ENCODE results near the gene WDCP. TPM values are rescaled to one million over a fixed set of nuclear protein-coding genes. Genes with fewer than 3 reads are reported as not detected.
"Not testable (repeated sequence)": the region's sequence is repeated elsewhere in the genome, so short reads cannot be mapped to it uniquely, and the experiment has no call there.

The WDCP gene
- total and polyA plus RNA-seq, 2 donors = 4.9 to 13.1 TPM

DNA sequence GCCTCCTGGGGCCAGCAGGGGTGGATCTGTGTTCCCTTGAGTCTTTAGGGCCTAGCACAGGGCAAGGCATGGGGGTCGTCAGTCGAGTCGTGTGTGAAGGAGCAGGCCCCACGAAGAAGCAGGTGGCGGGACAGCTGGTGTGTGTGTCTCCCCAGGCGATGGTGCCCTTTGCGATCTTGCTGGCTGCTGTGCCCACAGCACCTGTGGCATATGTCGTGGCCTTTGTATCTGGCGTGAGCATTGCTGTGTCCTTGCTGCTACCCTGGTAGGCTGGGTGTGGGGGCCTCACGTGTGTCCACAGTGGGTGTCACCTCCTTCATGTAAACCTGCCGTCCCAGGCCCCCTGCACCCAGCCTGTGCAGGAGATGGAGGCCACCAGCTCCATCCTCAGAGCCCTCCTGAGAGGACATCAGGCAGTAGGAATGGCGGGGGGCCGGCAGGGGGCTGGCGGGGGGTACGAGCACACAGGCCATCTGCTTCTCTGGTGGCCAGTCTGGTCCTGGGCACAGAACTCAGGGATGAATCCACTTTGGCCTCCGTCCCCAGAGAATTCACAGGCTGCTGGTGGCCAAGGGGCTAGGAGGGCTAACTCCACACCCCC is 24.1 kb downstream of the WDCP start:
- H3K27ac ChIP-seq (ENCODE audit: low read depth) = no peak overlapping the region
- no peak overlapping the region for H3K4me3 ChIP-seq (ENCODE audit: low read depth, low read length)
- no peaks in the 10 kb centered on the region for H3K4me1 ChIP-seq (ENCODE audit: insufficient read depth)
- H3K36me3 ChIP-seq (ENCODE audit: insufficient read depth) = no peaks in the 10 kb centered on the region
- no peak for DNase-seq (ENCODE audit: extremely low spot score)
- 88% methylated on average over 16 of the region's 16 CpGs for WGBS

- DNase-seq (ENCODE audit: extremely low spot score) = no peak
- Histone ChIP-seq H3K4me3 (ENCODE audit: low read depth, low read length) (no peak overlapping the region), H3K4me1 (ENCODE audit: insufficient read depth) (no peaks in the 10 kb centered on the region), H3K27ac (ENCODE audit: low read depth) (no peak overlapping the region), H3K36me3 (ENCODE audit: insufficient read depth) (no peaks in the 10 kb centered on the region)
- 93% methylated on average over 14 of the region's 14 CpGs for whole genome bisulfite sequencing
Measured at GRCh38 chr2:24022324-24022974, 24.7 kb downstream of the WDCP start.

GRCh38 chr2:24021122-24021998 is 25.8 kb downstream of the WDCP start:
- WGBS = 77% methylated on average over 19 of the region's 19 CpGs
- Histone ChIP-seq H3K27ac (ENCODE audit: low read depth) (no peak overlapping the region), H3K4me3 (ENCODE audit: low read depth, low read length) (no peak overlapping the region), H3K36me3 (ENCODE audit: insufficient read depth) (no peaks in the 10 kb centered on the region), H3K4me1 (ENCODE audit: insufficient read depth) (no peaks in the 10 kb centered on the region)
- DNase-seq (ENCODE audit: extremely low spot score) = no peak

GRCh38 chr2:24020244-24020643 is 26.9 kb downstream of the WDCP start:
- no peak for DNase-seq (ENCODE audit: extremely low spot score)
- H3K27ac ChIP-seq (ENCODE audit: low read depth) = no peak overlapping the region
- H3K4me3 ChIP-seq (ENCODE audit: low read depth, low read length) = no peak overlapping the region
- WGBS = 70% methylated on average over 4 of the region's 4 CpGs
- H3K36me3 ChIP-seq (ENCODE audit: insufficient read depth) = no peaks in the 10 kb centered on the region
- no peaks in the 10 kb centered on the region for H3K4me1 ChIP-seq (ENCODE audit: insufficient read depth)

GRCh38 chr2:24019729-24020128 is 27.5 kb downstream of the WDCP start:
- H3K27ac ChIP-seq (ENCODE audit: low read depth) = no peak overlapping the region

GRCh38 chr2:24018241-24018640 is 28.9 kb downstream of the WDCP start:
- DNase-seq (ENCODE audit: extremely low spot score) = no peak
- H3K4me3 ChIP-seq (ENCODE audit: low read depth, low read length) = no peak overlapping the region
- H3K4me1 ChIP-seq (ENCODE audit: insufficient read depth) = no peaks in the 10 kb centered on the region
- H3K27ac ChIP-seq (ENCODE audit: low read depth) = no peak overlapping the region
- no peaks in the 10 kb centered on the region for H3K36me3 ChIP-seq (ENCODE audit: insufficient read depth)
- 82% methylated on average over 9 of the region's 9 CpGs for WGBS

More at GRCh38 chr2:24019729-24020128, 27.5 kb downstream of the WDCP start:
- DNase-seq (ENCODE audit: extremely low spot score) = no peak
- WGBS = 92% methylated on average over 5 of the region's 5 CpGs
- no peaks in the 10 kb centered on the region for H3K36me3 ChIP-seq (ENCODE audit: insufficient read depth)
- no peaks in the 10 kb centered on the region for H3K4me1 ChIP-seq (ENCODE audit: insufficient read depth)
- no peak overlapping the region for H3K4me3 ChIP-seq (ENCODE audit: low read depth, low read length)

- no peak for DNase-seq (ENCODE audit: extremely low spot score)
- no peaks in the 10 kb centered on the region for H3K4me1 ChIP-seq (ENCODE audit: insufficient read depth)
- H3K4me3 ChIP-seq (ENCODE audit: low read depth, low read length) = no peak overlapping the region
- WGBS = 84% methylated on average over 8 of the region's 8 CpGs
- H3K36me3 ChIP-seq (ENCODE audit: insufficient read depth) = no peaks in the 10 kb centered on the region
- no peak overlapping the region for H3K27ac ChIP-seq (ENCODE audit: low read depth)
Measured at GRCh38 chr2:24017711-24018110, 29.5 kb downstream of the WDCP start.

DNA sequence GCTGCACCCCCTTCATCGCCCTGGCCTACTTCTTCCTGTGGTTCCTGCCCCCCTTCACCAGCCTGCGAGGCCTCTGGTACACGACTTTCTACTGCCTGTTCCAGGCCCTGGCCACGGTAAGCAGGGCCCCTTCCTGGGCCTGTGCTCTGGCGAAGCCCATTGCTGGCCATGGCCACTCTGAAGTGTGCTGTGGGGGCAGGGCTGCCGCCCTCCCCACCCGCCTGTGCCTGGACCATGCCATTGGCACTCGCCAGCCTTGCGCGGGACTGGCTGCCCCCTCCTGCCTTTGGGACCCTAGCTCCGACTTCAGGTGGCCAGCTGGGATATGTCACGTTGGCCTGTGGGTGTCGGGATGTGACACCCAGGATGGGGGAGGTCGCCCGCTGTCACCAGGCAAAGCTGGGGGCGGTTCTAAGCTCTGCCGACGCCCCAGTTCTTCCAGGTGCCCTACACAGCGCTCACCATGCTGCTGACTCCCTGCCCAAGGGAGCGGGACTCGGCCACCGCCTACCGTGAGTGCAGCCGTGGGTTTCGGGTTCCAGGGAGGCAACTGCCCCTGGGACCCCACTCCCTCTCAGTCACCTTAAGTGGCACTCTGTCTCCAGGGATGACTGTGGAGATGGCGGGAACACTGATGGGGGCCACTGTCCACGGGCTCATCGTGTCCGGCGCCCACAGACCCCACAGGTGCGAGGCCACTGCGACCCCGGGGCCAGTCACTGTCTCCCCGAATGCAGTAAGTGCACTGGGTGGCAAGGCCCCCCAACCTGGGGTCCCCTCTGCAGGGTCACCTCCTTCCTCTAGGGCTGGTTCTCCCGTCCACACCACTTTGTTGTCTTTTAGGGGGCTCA is 30.1 kb downstream of the WDCP start:
- 92% methylated on average over 35 of the region's 35 CpGs for WGBS
- no peak for DNase-seq (ENCODE audit: extremely low spot score)
- no peak overlapping the region for H3K27ac ChIP-seq (ENCODE audit: low read depth)

DNA sequence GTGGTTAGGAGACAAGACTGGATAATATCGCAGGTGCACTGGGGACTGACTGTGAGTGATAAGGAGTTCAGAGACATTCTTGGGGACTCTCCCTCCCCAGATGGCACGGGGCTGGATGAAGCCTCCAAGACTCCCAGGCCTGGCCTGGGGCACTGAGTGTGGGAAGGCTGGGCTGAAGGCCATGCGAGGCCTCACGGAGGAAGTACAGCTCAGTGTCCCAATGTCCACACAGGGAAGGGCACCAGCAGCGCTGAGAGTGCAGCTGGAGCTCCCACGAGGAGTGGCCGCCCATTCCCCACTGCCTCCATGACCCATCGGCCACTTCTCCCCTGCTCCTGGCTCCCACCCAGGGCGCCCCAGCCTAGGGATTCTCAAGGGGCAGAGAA is 30.8 kb downstream of the WDCP start:
- no peaks in the 10 kb centered on the region for H3K4me1 ChIP-seq (ENCODE audit: insufficient read depth)

More for the DNA sequence above, 30.1 kb downstream of the WDCP start:
- Histone ChIP-seq H3K4me3 (ENCODE audit: low read depth, low read length) (no peak overlapping the region), H3K4me1 (ENCODE audit: insufficient read depth) (no peaks in the 10 kb centered on the region), H3K36me3 (ENCODE audit: insufficient read depth) (no peaks in the 10 kb centered on the region)

GRCh38 chr2:24015562-24016375 is 31.4 kb downstream of the WDCP start:
- WGBS = 66% methylated on average over 11 of the region's 11 CpGs
- Histone ChIP-seq H3K4me3 (ENCODE audit: low read depth, low read length) (no peak overlapping the region), H3K4me1 (ENCODE audit: insufficient read depth) (no peaks in the 10 kb centered on the region), H3K27ac (ENCODE audit: low read depth) (no peak overlapping the region), H3K36me3 (ENCODE audit: insufficient read depth) (no peaks in the 10 kb centered on the region)
- DNase-seq (ENCODE audit: extremely low spot score) = no peak

More for the DNA sequence above, 30.8 kb downstream of the WDCP start:
- no peaks in the 10 kb centered on the region for H3K36me3 ChIP-seq (ENCODE audit: insufficient read depth)
- WGBS = 81% methylated on average over 9 of the region's 9 CpGs
- no peak overlapping the region for H3K27ac ChIP-seq (ENCODE audit: low read depth)
- no peak overlapping the region for H3K4me3 ChIP-seq (ENCODE audit: low read depth, low read length)
- DNase-seq (ENCODE audit: extremely low spot score) = no peak

DNA sequence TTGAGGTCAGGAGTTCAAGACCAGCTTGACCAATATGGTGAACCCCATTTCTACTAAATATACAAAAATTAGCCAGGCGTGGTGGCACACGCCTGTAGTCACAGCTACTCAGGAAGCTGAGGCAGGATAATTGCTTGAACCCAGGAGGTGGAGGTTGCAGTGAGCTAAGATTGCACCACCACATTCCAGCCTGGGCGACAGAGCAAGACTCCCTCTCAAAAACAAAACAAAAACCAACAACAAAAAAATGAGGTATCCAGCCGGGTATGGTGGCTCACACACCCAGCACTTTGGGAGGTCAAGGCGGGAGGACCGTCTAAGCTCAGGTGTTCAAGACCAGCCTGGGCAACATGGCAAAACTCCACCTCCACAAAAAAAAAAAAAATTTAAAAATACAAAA is 32.3 kb downstream of the WDCP start:
- not testable (repeated sequence) for DNase-seq (ENCODE audit: extremely low spot score); H3K36me3 ChIP-seq (ENCODE audit: insufficient read depth); H3K27ac ChIP-seq (ENCODE audit: low read depth); H3K4me1 ChIP-seq (ENCODE audit: insufficient read depth); H3K4me3 ChIP-seq (ENCODE audit: low read depth, low read length)
- 91% methylated on average over 6 of the region's 6 CpGs for WGBS

GRCh38 chr2:24012521-24013188 is 34.5 kb downstream of the WDCP start:
- H3K4me1 ChIP-seq (ENCODE audit: insufficient read depth) = peaks cover 4% of the 10 kb centered on the region
- no peak overlapping the region for H3K27ac ChIP-seq (ENCODE audit: low read depth)
- H3K36me3 ChIP-seq (ENCODE audit: insufficient read depth) = no peaks in the 10 kb centered on the region
- WGBS = 78% methylated on average over 9 of the region's 9 CpGs
- no peak for DNase-seq (ENCODE audit: extremely low spot score)
- no peak overlapping the region for H3K4me3 ChIP-seq (ENCODE audit: low read depth, low read length)
